Hematopoietic multipotent progenitor cell treated with erythropoietin and hydrocortisone succinate and interleukin-3 and kit ligand, for 15 days (in vitro differentiated cells): ENCODE results near the gene TMEM150B.

Experiments
- DNase-seq: peaks from one replicate; pipeline ENCODE4 v3.0.0-alpha.2; 2015; ENCODE audit warnings: low spot score

Gene TMEM150B, protein sequence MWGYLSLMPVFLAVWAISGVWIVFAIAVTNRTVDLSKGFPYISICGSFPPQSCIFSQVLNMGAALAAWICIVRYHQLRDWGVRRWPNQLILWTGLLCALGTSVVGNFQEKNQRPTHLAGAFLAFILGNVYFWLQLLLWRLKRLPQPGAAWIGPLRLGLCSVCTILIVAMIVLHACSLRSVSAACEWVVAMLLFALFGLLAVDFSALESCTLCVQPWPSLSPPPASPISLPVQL

DNA sequence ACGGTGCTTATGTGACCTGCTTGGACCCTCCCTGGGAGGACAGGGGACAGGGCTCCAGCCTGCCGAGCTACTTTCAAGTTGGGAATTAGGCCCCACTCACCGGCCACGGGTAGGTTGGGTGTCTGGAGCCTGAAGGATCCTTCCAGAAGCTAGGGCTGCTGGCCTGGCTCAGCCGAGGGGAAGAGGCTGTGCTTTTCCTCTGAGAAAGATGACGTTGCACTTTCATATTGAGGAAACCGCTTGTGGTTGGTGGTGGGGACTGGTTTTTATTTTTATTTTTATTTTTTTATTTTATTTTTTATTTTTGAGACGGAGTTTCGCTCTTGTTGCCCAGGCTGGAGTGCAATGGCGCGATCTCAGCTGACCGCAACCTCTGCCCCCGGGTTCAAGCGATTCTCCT lies at the start of gene TMEM150B:
TMEM150B (minus strand) TSS at position 170 of the 400 bp plus-strand sequence. CDS start 4,305 bp downstream, outside the sequence.
- DNase-seq = no peak

DNA sequence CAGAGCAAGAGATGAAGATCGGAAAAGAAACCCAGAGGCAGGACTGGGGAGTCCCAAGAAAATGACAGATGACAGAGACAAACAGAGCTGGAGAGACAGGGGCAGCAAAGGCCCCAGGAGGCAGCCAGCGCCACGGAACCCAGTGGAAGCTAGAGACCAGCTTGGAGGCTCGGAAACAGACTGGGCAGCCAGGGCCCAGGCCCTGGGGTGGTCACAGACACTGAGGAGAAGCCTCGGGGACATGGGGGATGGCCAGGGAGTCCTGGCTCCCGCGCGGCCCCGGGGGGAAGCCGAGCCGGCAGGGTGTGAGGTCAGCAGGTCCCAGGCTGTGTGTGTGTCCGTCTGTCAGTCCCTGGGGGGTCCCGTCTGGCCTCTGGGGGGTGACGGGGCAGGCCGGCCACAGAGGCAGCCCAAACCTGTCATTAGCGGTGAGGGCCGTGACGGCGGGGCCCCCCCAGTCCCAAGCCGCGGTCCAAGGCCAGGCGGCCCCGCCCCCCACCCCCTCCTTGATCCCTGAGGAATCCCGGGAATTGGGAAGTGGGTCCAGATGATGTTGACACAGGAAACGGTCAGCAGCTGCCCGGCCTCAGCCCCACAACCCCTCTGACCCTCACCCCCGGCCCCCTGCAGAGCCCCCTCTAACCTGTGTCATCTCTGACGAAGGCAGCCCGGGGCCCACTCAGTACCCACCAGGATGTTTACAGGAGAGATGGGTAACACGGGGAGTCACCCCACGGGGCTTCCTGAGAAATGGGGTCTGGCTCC lies 49.0 kb upstream of the TMEM150B start:
- DNase-seq = no peak

DNA sequence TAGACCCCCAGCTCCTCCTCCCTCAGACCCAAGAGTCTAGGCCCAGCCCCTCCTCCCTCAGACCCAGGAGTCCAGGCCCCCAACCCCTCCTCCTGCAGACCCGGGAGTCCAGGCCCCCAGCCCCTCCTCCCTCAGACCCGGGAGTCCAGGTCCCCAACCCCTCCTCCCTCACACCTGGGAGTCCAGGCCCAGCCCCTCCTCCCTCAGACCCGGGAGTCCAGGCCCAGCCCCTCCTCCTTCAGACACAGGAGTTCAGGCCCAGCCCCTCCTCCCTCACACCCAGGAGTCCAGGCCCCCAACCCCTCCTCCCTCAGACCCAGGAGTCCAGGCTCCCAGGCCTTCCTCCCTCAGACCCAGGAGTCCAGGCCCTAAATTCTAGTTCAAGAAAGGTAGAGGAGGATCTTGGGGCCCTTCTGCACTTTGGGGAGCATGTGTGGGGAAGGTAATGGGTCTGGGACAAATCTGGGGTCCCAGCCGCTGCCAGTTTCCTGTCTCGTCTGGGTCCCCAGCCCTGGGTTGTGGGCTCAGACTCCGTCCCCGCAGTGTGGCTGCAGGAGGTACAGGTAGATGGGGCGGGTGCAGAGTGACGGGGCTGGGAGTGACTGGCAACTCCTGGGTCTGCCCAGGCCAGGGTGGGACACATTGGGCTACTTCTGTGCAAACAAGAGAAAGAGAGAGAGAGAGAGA lies 48.3 kb upstream of the TMEM150B start:
- DNase-seq = no peak

DNA sequence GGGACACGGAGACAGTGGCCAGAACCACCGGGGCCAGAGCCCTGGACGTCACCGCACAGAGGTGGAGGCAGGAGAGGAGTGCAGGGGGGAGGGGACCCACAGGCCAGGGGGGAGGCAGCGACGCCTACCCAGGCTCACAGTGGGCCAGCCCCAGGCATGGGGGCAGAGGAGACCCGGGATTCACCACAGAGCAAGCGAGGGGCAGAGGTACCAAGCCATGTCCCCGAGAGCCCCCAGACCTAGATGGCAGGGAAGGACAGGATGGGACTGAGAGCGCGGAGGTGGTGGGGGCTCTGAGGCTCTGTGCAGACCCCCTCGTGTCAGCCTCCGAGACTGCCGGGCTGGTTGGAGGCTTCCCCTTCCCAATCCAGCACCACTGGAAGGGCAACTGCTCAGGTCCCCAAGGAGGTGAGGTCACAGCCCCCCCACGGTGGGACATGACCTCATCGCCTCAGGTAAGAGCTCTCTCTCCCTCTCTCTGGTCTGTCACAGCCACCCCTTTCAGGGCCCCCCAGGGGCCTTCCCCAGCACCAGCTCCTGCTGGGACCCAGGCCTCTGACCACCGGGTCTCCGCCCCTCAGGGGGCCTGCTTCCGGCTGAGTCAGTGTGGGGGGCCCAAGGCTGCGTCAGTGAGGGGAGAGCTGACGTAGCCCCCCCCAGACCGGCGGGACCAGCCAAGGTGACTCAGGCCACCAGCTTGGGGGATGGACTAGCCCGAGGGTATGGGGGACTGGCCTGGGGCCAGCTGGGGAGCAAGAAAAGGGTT lies 47.4 kb upstream of the TMEM150B start:
- DNase-seq = no peak

DNA sequence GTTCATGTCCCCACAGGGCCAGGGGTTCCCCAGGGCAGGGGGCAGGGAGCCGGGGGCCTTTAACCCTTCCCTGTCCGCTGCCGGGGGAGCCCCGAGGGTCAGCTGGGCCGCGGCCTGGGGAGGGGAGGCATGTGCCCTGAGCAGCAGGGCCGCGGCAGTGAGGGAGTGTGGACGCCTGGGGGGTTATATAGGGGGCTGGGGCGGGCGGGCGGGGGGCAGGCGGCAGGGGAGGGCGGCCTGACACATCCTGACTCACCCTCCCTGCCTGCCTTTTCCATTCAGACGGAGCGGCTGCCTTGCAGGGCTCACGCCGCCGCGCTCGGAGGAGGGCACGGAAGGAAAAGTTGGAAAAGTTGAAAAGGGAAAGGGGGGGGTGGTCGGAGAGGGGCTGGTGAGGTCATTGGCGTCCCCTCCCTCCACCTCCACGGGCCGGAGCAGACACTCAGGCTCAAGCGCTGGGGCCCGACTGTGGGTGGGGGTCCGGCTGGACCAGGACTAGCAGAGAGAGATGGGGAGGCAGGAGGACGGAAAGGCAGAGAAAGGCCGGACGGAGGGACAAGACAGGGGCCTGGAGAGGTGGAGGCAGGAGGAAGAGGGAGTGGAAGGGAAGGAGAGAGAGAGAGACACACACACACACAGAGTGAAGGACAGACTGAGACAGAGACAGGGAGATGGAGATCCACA lies 45.3 kb upstream of the TMEM150B start, which contains the start of gene IL11:
IL11 (minus strand) TSS at position 159 of the 684 bp plus-strand sequence; CDS start at position 6, 153 bp downstream.
- no peak for DNase-seq

DNA sequence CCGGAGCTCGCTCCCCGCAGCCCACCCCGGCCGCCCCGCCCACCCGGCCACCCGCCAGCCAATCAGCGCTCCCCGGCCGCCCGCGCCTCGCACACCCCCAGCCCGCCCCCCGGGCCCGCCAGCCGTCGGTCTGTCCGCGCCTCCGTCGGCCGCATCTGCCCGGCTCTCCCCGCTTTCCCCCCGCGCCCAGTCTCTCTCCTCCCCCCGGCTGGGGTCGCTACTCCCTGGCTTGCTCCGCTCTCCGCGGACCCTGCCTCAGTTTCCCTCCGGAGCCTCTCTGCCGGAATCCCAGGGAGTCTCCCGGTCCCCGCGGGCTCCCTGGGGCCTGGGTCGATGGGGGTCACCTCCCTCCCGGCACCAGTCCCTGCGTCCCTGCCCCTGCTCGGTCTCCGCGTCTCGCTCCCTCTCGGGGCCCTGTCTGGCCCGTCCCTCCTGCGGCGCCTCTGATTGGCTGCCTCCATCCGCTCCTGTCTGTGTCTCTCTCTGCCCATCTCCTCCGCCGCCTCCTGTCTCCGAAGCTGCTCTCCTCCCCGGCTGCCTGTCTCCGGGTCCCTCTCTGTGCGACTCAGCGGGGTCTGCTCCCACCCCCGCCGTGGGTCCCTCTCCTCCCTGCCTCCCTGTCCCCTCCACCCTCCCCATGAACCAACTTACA lies 44.6 kb upstream of the TMEM150B start:
- no peak for DNase-seq

DNA sequence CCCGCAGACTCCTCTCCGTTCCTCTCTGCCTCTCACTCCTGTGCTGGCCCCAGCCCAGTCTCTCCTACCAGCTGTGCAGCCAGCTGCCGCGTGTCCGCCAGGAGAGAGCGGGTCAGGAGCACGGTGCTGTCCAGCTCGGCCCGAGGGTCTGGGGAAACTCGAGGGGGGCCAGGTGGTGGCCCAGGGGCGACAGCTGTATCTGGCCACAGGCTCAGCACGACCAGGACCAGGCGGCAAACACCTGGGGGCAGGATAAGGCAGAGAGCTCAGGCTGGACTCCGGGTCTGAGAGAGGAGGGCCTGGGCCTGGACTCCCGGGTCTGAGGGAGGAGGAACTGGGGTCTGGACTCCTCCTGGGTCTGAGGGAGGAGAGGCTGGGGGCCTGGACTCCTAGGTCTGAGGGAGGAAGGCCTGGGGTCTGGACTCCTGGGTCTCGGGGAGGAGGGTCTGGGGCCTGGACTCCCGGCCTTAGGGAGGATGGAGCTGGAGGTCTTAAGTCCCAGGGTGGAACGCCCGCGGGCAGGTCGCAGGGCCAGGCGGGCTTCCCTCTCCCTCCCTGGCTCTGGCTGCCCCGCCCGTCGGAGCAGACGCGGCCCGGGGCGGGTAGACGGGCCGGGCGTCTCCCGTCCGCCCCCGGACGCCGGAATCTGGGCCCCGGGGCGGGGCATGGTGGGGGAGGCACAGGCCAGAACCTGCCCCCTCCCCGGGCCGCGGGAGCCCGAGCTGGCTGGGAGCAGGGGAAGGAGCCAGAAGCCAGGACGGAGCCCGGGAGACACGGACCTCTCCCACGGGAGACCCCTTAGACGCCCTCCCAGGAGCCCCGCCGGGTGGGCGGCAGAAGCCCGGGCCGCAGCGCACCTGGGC lies 43.8 kb upstream of the TMEM150B start:
- DNase-seq = no peak

DNA sequence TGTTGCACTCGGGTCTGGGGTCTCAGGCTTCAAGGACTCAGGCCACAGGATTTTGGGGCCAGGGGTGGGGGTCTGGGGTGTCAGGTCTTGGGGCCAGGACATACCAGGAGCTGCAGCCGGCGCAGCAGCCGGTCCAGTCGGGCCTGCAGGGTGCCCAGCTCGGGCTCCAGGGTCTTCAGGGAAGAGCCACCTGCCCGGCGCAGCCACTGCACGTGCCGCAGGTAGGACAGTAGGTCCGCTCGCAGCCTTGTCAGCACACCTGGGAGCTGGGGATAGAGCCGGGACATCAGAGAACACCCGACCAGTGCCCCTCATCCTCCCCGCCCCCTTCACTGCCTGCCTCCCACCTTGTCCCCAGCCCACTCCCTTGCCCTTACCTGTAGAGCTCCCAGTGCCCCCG lies 43.0 kb upstream of the TMEM150B start:
- no peak for DNase-seq

DNA sequence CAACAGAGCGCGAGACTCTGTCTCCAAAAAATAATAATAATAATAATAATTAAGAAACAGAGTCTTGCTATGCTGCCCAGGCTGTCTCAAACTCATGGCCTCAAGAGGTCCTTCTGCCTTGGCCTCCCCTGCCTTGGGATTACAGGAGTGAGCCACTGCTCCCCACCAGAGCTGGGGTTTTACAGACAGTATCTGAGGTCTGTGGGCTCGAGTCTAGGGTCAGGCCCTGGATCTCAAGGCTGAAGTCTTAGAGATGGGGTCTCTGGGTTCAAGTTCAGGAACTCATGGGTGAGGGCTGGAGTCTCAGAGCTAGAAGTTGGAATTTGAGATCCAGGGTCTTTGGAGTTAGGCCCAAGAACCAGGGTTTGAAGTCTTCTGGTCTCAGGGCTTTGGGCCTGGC lies 41.6 kb upstream of the TMEM150B start:
- no peak for DNase-seq

DNA sequence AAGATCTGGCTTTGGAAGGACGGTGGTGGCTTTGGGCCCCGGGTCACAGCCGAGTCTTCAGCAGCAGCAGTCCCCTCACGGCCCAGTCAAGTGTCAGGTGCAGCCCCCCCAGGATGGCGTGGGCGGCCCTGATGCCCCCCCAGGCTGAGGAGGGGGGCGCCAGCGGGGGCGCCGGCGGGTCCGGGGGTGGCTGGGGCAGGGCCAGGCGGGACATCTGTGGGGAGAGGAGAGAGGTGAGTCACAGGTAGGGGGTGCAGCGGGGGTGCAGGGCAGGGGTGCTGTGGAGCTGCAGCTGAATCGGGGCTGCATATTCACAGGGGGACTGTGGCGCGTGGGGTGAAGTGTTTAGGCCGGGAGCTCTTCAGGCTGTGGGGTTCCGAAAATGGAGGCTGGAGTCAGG lies 40.8 kb upstream of the TMEM150B start:
- no peak for DNase-seq

DNA sequence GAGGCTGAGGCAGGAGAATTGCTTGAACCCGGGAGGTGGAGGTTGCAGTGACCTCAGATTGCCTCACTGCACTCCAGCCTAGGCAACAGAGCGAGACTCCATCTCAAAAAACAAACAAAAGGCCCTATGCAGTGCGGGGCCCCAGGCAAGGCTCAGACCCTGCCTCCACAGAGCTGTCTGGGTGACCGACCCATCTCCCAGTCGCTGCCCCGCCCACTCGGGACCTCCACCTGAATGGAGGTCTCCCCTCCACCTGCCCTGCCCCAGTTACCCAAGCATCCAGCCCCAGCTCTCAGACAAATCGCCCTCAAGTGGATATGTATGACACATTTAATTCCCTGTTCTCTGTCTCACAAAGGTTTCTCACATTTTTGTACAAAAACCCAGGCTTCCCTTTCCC lies 40.1 kb upstream of the TMEM150B start:
- DNase-seq = no peak

DNA sequence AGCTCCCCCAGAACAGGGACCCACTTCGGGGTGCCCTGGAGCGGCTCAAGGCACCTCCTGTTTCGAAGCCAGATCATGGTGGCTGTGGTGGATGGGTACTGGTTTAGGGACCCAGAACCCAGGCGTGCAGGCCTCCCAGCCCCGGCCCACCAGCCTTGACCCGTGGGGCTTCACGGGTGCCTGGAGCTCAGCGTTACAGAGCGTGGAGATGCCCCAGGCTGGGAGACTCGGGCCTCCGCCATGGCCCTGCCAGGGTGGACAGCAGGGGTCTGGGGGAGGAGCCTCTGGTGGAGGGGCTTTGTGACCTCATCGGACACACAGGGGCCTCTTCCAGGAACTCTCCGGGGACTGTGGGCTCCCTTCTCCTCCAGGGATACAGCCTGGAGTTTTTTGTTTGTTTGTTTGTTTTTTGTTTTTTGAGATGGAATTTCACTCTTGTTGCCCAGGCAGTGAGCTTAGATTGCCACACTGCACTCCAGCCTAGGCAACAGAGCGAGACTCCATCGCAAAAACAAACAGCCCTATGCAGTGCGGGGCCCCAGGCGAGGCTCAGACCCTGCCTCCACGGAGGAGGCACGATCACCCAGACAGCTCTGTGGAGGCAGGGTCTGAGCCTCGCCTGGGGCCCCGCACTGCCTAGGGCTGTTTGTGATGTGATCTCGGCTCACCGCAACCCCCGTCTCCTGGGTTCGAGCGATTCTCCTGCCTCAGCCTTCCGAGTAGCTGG lies 38.0 kb upstream of the TMEM150B start, which contains the start of gene GARIN5B:
GARIN5B (minus strand) TSS at position 271 of the 727 bp plus-strand sequence; CDS start at position 77, 194 bp downstream.
- no peak for DNase-seq

DNA sequence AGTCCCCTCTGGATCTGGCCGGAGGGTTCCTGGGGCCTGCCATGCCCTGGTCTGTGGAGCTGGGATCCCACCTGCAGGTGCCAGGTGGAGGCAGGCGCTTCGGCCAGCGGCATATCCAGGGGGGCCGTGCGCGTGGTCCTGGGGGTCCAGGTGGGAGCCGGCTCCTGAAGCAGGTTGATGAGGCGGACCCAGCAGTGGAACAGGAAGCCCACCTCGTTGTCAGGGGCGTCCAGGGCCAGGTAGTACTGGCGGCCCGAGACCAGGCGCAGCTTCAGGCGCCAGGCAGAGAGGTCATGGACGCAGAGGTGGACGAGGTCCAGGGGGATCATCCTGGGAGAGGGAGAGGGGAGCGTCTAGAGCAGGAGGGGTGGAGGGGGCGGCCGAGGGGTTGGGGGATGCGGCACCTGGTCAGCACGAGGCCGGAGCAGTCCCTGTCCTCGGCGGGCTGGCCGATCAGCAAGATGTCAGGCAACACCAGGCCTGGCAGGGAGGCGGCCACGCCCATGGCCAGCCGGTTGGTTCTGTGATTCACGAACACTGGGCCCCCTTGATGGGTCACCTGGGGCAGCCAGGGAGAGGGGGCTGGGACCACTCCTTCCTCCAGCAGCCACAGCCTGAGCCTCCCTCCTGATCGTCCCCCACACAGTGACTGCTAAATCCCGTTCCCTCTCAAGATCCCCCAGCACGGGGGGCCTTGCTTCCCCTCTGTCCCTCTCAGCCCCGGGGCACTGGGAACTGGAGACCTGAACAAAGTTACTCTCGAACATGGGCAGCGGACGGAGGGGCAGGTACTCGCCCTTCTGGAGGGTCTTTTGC lies 37.2 kb upstream of the TMEM150B start:
- no peak for DNase-seq

DNA sequence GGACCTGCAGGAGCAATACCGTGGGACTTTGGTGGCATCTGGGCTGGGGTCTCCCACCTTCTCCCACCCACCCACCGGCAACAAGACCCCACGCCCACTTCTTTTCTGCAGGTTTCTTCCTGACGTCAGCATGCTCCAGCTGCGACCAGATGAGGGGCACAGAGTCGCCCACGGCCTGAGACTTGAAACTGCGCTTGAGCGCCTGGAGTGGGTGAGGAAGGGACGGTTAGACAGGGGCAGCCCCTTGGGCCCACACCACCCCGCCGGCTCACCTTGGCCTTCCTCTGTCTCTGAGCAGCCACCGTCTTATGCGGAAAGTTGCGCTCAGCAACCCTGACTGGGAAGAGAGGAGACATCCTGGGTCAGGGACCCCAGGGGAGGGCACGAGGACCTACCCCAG lies 35.8 kb upstream of the TMEM150B start:
- DNase-seq = no peak

DNA sequence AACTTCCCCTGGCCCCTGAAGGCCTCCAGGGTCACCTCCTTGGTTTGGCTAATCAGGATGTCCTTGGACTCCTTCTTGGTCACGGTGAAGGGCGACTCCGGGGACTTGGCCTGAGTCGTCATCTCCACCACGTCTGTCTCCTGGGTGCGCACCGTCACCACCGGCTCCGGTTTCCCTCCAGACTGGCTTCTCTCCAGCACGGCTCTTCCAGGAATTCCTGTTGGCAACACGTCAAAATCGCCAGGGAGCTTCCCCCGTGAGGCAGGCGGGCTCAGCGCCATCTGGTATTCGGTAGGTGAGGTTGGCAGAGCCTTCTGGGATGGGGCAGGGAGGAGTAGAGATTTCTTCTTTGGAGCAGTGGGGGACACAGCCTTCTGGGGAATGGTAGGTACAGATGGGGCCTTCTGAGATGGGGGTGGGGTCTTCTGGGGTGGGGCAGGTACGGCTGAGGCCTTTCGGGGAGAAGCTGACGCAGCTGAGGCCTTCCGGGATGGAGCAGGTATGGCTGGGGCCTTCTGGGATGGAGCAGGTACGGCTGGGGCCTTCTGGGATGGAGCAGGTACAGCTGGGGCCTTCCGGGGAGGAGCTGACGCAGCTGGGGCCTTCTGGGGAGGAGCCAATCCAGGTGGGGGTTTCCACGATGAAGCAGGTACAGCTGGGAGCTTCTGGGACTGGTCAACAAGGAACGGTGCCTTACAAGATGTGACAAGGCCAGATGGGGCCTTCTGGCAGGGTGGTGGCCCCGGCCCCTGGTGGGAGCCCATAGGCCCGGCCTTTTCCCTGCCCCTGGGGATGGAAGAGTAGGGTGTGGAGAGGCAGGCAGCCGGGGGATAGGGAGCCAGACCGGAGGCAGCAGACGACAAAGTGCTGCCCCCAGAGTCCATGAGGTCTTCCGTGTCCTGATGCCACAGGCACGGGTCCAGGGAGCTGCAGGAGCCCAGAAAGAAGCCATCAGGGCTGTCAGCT lies 34.1 kb upstream of the TMEM150B start:
- no peak for DNase-seq

DNA sequence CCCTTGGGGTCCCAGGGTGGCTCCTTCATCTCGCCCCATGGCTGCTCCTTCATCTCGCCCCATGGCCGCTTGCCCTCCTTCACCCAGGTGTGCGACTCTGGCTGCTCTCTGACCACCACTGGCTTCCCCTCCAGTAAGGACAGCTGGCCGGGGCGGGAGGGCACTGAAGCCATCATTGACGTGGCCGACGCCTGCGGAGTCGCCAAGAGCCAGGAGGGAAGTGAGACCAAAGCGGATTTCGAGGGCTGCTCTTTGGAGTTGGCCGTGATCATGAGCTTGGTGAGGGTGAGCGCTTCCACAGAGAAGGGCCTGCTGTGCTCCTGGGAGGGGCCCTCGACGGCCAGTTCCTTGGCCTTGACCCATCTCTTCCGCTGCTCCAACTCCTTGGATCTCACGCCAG lies 33.4 kb upstream of the TMEM150B start:
- DNase-seq = no peak

DNA sequence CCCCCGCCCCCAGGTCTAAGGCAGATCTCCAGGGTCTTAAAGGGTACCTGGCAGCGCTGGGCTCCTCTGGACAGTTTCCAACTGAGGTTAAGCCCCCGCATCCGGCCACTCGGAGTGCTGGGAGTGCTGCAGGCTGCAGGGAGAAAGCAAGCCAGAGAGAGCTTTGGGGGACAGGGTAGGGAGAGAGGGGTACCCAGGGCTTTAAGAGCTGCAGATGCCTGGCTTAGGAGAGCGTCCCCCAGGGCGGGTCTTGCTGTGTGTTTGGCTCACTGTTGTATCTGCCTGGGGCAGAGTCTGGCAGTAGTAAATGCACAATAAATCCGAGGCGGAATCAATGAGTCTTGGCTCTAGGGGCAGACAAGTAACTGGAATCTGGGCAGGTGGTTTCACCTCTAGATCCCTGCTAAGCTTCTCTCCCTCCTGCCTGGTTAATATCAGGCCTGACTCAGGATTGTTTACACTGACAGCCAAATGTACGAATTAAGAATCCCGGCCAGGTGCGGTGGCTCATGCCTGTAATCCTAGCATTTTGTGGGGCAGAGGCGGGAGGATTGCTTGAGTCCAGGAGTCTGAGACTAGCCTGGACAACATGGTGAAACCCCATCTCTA lies 30.2 kb upstream of the TMEM150B start:
- DNase-seq = no peak
